HG03159 (cell line): ENCODE measurements around the gene AARS1.
"Not testable (repeated sequence)": the region's sequence is repeated elsewhere in the genome, so short reads cannot be mapped to it uniquely, and the experiment has no call there.

Source experiments
- ATAC-seq: cut with Tn5 transposase; IDR thresholded peaks from one replicate; pipeline ENCODE4 v1.9.1; 2021; ENCODE audit warnings: mild to moderate bottlenecking, moderate library complexity; ENCODE audit not compliant: unreplicated experiment

Gene AARS1

GRCh38 chr16:70226024-70226423, 63.3 kb downstream of the AARS1 start:
- ATAC-seq = not testable (repeated sequence)

GRCh38 chr16:70225430-70225829, 63.9 kb downstream of the AARS1 start:
- not testable (repeated sequence) for ATAC-seq

GRCh38 chr16:70224645-70225044, 64.7 kb downstream of the AARS1 start:
- not testable (repeated sequence) for ATAC-seq

- not testable (repeated sequence) for ATAC-seq
Measured at GRCh38 chr16:70223971-70224513, 65.3 kb downstream of the AARS1 start.

GRCh38 chr16:70223216-70223615, 66.1 kb downstream of the AARS1 start:
- not testable (repeated sequence) for ATAC-seq

GRCh38 chr16:70222574-70222973, 66.7 kb downstream of the AARS1 start:
- ATAC-seq = not testable (repeated sequence)

GRCh38 chr16:70218586-70218985, 70.7 kb downstream of the AARS1 start:
- ATAC-seq = not testable (repeated sequence)

- not testable (repeated sequence) for ATAC-seq
Measured at GRCh38 chr16:70206382-70206781, 82.9 kb downstream of the AARS1 start.

- ATAC-seq = not testable (repeated sequence)
Measured at GRCh38 chr16:70204668-70205405, 84.5 kb downstream of the AARS1 start.

- ATAC-seq = not testable (repeated sequence)
Measured at GRCh38 chr16:70204010-70204409, 85.3 kb downstream of the AARS1 start.

- ATAC-seq = not testable (repeated sequence)
Measured at GRCh38 chr16:70203508-70203907, 85.8 kb downstream of the AARS1 start.
